Retinal pigment epithelial cell (primary cell): ENCODE data around the gene SHROOM3.
A peak's percentile ranks its signal among the peaks of the same experiment; 100 is the strongest.

Experiments used
- DNase-seq: peaks from one replicate; pipeline ENCODE4 v3.0.0-alpha.2; 2010; ENCODE audit warnings: low read depth
- H3K4me3 ChIP-seq: 2 replicates; pipeline ENCODE4 v1.5.1; 2011; ENCODE audit warnings: mild to moderate bottlenecking, low read length, control low read depth, moderate library complexity
- TF ChIP-seq, protein P1 (sequence below): conservative IDR thresholded peaks from 2 replicates; pipeline ENCODE4 v1.5.1; 2011; ENCODE audit warnings: low read depth, low read length, control low read depth, inconsistent platforms

SHROOM3 gene

DNA sequence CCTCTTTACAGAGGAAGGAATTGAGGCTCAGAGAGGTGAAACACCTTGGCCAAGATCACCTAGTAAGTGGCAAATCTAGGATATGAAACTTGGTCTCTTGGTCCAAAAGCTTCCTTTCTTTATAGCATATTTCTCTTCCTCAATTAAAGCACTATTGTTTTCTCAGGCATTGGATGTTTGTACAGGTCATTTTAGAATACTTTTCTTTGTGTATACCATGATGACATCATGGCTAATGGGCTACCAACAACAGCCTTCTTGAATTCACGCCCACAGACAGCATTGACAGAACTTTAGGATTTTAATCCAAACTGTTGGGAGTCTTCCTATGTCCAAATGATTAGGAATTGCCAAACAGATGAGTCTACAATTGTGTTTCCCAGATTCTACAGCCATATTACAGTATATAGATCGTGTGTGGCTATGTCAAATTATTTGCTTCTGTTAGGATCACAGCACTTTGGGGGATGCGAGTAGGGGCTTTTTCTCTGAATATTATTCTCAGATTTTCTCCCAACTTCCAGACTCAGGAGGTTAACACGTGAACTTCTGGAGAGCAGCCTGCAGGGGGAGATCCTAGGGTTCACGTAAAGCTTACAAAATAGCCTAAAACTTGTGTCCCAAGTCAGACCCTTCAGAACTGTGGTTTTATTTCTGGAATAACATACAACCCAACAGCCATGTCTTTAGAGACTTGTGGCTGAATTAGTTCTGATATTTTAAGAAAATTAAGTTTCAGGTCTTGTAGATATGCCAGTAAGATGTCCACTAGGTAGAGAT is 191.8 kb downstream of the SHROOM3 start:
- DNase-seq: no peak
- no peak overlapping the region for H3K4me3 ChIP-seq
- TF ChIP-seq, protein P1, sequence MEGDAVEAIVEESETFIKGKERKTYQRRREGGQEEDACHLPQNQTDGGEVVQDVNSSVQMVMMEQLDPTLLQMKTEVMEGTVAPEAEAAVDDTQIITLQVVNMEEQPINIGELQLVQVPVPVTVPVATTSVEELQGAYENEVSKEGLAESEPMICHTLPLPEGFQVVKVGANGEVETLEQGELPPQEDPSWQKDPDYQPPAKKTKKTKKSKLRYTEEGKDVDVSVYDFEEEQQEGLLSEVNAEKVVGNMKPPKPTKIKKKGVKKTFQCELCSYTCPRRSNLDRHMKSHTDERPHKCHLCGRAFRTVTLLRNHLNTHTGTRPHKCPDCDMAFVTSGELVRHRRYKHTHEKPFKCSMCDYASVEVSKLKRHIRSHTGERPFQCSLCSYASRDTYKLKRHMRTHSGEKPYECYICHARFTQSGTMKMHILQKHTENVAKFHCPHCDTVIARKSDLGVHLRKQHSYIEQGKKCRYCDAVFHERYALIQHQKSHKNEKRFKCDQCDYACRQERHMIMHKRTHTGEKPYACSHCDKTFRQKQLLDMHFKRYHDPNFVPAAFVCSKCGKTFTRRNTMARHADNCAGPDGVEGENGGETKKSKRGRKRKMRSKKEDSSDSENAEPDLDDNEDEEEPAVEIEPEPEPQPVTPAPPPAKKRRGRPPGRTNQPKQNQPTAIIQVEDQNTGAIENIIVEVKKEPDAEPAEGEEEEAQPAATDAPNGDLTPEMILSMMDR: peak; percentile 44

DNA sequence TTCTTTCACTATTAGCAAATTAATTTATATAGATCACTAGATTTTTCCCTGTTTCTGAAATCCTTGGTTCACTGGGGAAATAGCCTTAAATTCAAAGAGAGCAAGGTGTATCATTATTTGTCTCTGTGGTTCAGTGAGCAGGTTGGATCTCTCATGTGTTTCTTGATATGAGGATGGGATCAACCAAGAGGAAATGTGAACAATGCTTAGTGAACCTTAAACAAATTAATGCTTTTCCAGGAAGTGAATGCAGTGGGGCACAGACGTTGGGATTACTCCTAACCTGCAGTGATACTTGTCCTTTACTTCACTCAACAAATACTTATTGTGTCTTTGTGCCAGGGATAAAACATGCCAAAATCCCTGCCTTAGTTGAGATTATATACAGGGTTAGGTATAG is 193.2 kb downstream of the SHROOM3 start:
- TF ChIP-seq, protein P1: no peak
- H3K4me3 ChIP-seq: no peak overlapping the region

GRCh38 chr4:76630741-76631140 is 195.7 kb downstream of the SHROOM3 start:
- DNase-seq: no peak
- H3K4me3 ChIP-seq: no peak overlapping the region
- TF ChIP-seq, protein P1: no peak

More for the DNA sequence above, 193.2 kb downstream of the SHROOM3 start:
- no peak for DNase-seq

DNA sequence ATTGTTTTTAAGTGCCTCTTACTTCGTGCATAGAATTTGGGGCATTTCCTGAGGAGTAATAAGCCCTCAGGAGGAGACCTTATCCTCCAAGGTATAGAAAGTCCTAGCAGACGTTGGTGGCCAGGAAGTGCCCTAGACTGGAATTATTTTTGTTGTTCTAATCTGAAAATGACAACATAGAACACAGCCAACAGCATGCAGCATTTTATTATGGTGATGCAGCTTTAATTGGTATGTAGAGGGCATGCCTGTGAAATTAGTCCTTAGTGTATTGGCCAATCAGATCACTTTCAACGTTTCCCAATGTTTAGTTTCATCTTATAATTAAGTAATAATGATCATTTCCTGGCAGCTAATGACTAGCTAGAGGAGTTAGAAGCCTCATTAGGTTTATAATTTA is 199.2 kb downstream of the SHROOM3 start:
- H3K4me3 ChIP-seq: no peak overlapping the region
- TF ChIP-seq, protein P1: no peak

GRCh38 chr4:76637712-76638361 is 202.8 kb downstream of the SHROOM3 start:
- no peak for DNase-seq
- no peak overlapping the region for H3K4me3 ChIP-seq
- TF ChIP-seq, protein P1: no peak

More for the DNA sequence above, 199.2 kb downstream of the SHROOM3 start:
- no peak for DNase-seq

- H3K4me3 ChIP-seq: no peak overlapping the region
- no peak for DNase-seq
- TF ChIP-seq, protein P1: no peak
These were observed 204.3 kb downstream of the SHROOM3 start for GRCh38 chr4:76639288-76639687.

GRCh38 chr4:76640353-76640910 is 205.4 kb downstream of the SHROOM3 start:
- H3K4me3 ChIP-seq: no peak overlapping the region
- TF ChIP-seq, protein P1: no peak
- no peak for DNase-seq
